ENCODE measurements around the gene TSC22D3. TPM values are rescaled to one million over a fixed set of nuclear protein-coding genes. Genes with fewer than 3 reads are reported as not detected.

The TSC22D3 gene
- total RNA-seq, 6 experiments from 2014 or later: 11.0 to 17.8 (median 12.2) TPM

DNA sequence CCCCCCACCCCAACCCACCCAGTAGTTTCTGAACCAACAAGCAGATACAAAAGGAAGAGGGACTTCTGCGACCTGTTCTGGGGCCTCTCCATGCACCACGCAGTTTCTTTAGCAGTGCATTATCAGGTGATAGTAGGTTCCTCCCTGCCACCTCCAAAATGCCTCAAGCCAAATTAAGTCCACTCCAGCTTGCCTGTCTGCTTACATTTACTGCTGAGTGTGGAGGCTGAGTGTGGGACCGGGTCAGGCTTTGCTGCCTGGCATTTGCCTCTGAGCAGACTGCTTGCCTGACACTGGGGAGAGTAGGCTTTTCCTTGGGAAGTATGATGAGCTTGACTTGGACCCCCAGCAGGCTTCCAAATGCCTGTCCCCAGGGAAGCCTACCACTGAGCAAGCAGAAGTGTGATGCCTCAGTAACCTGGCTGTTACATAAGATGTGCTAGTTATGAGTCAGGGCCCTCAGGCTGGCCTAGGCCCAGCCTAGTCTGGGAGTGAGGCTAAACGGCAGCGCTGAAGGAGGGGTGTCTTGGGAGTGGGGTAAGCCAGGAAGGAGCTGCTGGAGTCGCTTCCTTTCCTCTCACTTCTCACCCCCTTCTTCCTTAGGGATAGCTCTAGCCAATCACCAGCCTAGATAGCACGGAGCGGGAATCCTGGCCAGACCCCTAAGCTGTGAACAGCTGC, 9.0 kb downstream of the TSC22D3 start:
- H3K9me3 Mint-ChIP-seq: no peaks in the 10 kb centered on the region
- no peak overlapping the region for H3K4me3 Mint-ChIP-seq
- peaks cover 31% of the 10 kb centered on the region for H3K27me3 Mint-ChIP-seq (ENCODE audit: insufficient read depth)
- no peaks in the 10 kb centered on the region for H3K4me1 Mint-ChIP-seq (ENCODE audit: low read depth)
- TF ChIP-seq, protein P1, sequence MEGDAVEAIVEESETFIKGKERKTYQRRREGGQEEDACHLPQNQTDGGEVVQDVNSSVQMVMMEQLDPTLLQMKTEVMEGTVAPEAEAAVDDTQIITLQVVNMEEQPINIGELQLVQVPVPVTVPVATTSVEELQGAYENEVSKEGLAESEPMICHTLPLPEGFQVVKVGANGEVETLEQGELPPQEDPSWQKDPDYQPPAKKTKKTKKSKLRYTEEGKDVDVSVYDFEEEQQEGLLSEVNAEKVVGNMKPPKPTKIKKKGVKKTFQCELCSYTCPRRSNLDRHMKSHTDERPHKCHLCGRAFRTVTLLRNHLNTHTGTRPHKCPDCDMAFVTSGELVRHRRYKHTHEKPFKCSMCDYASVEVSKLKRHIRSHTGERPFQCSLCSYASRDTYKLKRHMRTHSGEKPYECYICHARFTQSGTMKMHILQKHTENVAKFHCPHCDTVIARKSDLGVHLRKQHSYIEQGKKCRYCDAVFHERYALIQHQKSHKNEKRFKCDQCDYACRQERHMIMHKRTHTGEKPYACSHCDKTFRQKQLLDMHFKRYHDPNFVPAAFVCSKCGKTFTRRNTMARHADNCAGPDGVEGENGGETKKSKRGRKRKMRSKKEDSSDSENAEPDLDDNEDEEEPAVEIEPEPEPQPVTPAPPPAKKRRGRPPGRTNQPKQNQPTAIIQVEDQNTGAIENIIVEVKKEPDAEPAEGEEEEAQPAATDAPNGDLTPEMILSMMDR (IDR thresholded peaks at IDR 0.05): no peak
- H3K27ac Mint-ChIP-seq: no peak overlapping the region
- peak; percentile 17 for DNase-seq
- H3K36me3 Mint-ChIP-seq (ENCODE audit: low read depth): no peaks in the 10 kb centered on the region

DNA sequence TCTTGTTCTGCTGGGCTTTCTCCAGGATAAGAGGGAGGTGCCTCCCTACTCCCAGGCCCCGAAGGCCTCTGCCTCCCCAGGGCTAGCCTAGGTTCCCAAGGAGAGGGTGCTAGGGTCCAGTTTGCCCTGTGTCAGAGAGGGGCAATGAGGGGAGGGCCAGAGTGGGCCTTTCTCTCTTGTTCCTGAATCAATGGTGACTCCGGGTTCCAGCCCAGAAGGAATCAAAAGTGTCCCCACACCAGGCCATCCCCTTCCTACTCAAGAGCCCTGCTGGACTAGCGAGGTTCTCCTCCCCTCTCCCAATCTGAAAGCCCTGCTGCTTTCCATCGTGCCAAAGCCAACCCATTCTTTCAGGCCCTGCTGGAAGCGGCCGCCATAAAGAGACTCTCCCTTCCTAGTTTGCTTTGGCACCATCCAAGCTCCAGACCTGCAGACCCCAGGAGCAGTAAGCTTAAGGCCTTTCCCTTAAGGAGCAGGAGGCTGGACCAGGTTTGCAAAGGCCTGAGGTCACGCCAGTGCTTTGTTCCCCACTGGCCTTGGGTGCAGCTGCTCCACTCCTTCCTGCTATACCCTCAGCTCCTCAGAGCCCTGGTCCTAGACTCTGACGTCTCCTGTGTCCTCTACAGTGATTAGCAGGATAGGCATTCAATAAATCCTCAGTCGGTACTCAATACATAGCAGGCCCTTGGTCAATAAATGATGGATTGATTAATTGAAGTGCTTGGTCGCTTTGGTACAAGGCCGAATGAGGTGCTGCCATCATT, 10.6 kb downstream of the TSC22D3 start:
- Mint-ChIP-seq H3K27me3 (ENCODE audit: insufficient read depth) (peaks cover 29% of the 10 kb centered on the region), H3K4me1 (ENCODE audit: low read depth) (no peaks in the 10 kb centered on the region), H3K27ac (no peak overlapping the region), H3K4me3 (no peak overlapping the region), H3K9me3 (no peaks in the 10 kb centered on the region), H3K36me3 (ENCODE audit: low read depth) (no peaks in the 10 kb centered on the region)
- TF ChIP-seq, protein P1 (IDR thresholded peaks at IDR 0.05): no peak
- DNase-seq: no peak

DNA sequence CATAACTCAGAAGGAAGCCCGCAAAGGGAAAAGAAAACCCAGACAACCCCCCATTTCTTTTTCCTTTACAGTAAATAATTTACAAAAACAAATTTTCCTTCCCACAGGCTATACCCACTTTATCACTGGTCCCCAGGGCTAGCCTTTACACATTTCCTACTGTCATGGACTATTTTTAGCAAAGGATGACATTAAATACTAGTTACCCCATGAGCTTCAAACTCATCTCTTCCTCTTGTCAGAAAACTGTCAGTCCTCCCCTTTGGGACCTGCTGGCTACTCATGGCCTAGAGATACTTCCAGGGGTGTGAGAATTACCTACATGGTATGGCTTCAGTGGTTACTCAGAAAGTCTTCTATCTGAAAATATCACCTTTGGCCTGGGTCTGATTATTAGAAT, 11.9 kb downstream of the TSC22D3 start:
- no peak for DNase-seq
- H3K9me3 Mint-ChIP-seq: no peaks in the 10 kb centered on the region
- no peak overlapping the region for H3K27ac Mint-ChIP-seq
- no peaks in the 10 kb centered on the region for H3K36me3 Mint-ChIP-seq (ENCODE audit: low read depth)
- TF ChIP-seq, protein P1 (IDR thresholded peaks at IDR 0.05): no peak
- no peak overlapping the region for H3K4me3 Mint-ChIP-seq
- peaks cover 31% of the 10 kb centered on the region for H3K27me3 Mint-ChIP-seq (ENCODE audit: insufficient read depth)
- no peaks in the 10 kb centered on the region for H3K4me1 Mint-ChIP-seq (ENCODE audit: low read depth)

DNA sequence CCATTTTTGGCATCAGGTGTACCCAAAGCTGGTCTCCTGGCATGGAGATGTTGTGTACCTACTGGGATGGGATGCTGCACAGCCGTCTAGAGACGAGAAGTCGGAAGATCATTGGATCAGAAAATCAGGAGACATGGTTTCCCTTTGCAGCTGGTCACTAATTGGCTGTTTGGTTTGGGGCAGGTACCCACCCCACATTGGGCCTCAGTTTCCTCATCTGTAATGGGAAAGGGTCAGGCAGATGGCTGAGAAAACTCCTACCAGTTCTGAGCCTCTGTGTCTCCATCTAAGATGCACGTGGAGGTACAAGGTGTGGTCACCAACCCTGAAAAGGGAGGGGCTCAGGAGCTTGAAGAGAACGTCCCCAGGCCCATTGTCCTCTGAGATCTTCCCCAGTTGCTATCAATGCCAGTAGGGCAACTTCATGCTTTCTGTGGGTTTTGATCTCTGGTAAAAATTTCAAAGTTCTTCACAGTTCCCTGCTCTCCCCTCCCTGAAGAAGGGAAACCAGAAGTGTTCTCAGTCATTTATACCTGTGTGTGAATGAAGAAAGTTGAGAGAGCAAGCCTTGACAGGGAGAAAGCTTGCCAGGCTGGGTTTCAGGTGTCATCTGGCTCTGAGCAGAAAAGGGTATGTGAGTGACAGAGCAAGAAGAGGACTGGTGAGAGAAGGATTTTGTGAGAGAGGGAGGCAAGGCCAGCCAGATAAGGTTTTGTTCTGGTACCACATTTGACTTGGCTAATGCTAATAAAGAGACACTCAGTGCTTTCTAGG, 15.1 kb downstream of the TSC22D3 start:
- H3K36me3 Mint-ChIP-seq (ENCODE audit: low read depth): no peaks in the 10 kb centered on the region
- no peak overlapping the region for H3K4me3 Mint-ChIP-seq
- H3K4me1 Mint-ChIP-seq (ENCODE audit: low read depth): no peaks in the 10 kb centered on the region
- peaks cover 31% of the 10 kb centered on the region for H3K27me3 Mint-ChIP-seq (ENCODE audit: insufficient read depth)
- DNase-seq: no peak
- TF ChIP-seq, protein P1 (IDR thresholded peaks at IDR 0.05): no peak
- no peaks in the 10 kb centered on the region for H3K9me3 Mint-ChIP-seq
- H3K27ac Mint-ChIP-seq: no peak overlapping the region

DNA sequence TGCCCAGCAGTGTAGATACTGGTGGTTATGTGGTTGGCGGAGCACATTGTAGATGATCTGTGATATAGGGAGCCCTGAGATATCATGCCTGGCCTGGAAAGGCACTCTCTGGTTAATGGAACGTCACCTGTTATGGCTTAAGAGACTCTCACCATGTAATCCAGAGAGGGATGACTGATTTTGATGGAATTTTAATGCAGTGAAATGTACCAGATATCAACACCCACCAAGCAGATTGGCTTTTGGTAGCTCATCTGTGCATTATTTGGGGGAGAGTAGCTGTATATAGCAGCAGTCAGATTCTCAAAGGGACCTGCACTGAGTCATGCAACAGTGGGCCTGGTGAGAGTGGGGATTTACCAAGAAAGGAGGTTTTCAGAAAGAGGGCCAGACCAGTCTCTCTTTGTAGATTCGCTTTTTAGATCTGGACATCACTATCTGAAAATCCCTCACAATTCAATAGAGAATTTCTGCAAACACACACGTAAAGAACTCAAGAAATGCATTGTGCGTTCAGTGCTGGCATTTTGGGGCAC, 17.3 kb downstream of the TSC22D3 start:
- TF ChIP-seq, protein P1 (IDR thresholded peaks at IDR 0.05): no peak
- Mint-ChIP-seq H3K4me1 (ENCODE audit: low read depth) (no peaks in the 10 kb centered on the region), H3K27me3 (ENCODE audit: insufficient read depth) (peaks cover 26% of the 10 kb centered on the region), H3K36me3 (ENCODE audit: low read depth) (no peaks in the 10 kb centered on the region), H3K27ac (no peak overlapping the region), H3K4me3 (no peak overlapping the region), H3K9me3 (no peaks in the 10 kb centered on the region)
- DNase-seq: no peak

All from HFFc6 (cell line).